A549 (cell line): ENCODE measurements around the gene GCLC. TPM values are rescaled to one million over a fixed set of nuclear protein-coding genes. Genes with fewer than 3 reads are reported as not detected.

ENCODE experiments used
- ATAC-seq, 2 experiments: fragments of 200-7000 bp in 1 of 2; fragments of >200 bp in 1 of 2; cut with Nextera tagmentation in 1 of 2; cut with Tn5 transposase in 1 of 2; 3 replicates each; pipeline versions ENCODE4 v1.8.0 to v1.9.1; 2018 to 2020; ENCODE audit warnings: mild to moderate bottlenecking in 1 of 2, moderate library complexity in 1 of 2
- CTCF ChIA-PET: fragments of 300-600 bp; sonication (Branson Sonifier 250); formaldehyde crosslinking; extraction: SDS; loops from one replicate; lab custom pipeline; 2021; ENCODE audit warnings: antibody characterized with exemption, inconsistent platforms; lab: Yijun Ruan, JAX
- POLR2A ChIA-PET: fragments of 350-600 bp; formaldehyde crosslinking; extraction: SDS; loops from one replicate; lab custom pipeline; 2021; ENCODE audit warnings: antibody characterized with exemption, inconsistent platforms; lab: Yijun Ruan, JAX
- DNase-seq, 2 experiments: peaks; one replicate each; pipeline versions ENCODE4 v3.0.0 to v3.0.0-alpha.2; 2011 to 2016; ENCODE audit warnings: low read depth in 1 of 2, low spot score in 1 of 2
- FAIRE-seq: peaks from 2 replicates; lab custom pipeline; 2011; peaks lifted over from hg19 to GRCh38; lab: Jason Lieb, UNC
- H3K27ac ChIP-seq, 2 experiments: fragments of >200 bp; sonication (Bioruptor Twin); formaldehyde crosslinking; 3 replicates each; pipeline ENCODE4 v1.5.1; 2016 to 2017
- H3K4me1 ChIP-seq: fragments of >200 bp; sonication (Bioruptor Twin); formaldehyde crosslinking; 3 replicates; pipeline ENCODE4 v1.6.1; 2016
- H3K4me2 ChIP-seq: fragments of >200 bp; sonication (Bioruptor Twin); formaldehyde crosslinking; 3 replicates; pipeline ENCODE4 v1.6.1; 2016
- H3K4me3 ChIP-seq: fragments of >200 bp; sonication (Bioruptor Twin); formaldehyde crosslinking; 3 replicates; pipeline ENCODE4 v1.5.1; 2016
- H3K9me3 ChIP-seq: fragments of >200 bp; sonication (Bioruptor Twin); formaldehyde crosslinking; 3 replicates; pipeline ENCODE4 v1.6.1; 2016
- BCL3 ChIP-seq: fragments of >200 bp; sonication (Bioruptor Twin); formaldehyde crosslinking; IDR thresholded peaks from 3 replicates; pipeline ENCODE4 v1.6.1; 2016
- BHLHE40 ChIP-seq: IDR thresholded peaks from 2 replicates; pipeline ENCODE4 v1.6.1; 2012; ENCODE audit warnings: low read depth, low read length, inconsistent platforms
- CHD2 ChIP-seq: fragments of 150-350 bp; IDR thresholded peaks from 2 replicates; pipeline ENCODE4 v1.6.1; 2014; ENCODE audit warnings: low read length; ENCODE audit not compliant: partially characterized antibody
- E2F6 ChIP-seq: IDR thresholded peaks from 2 replicates; pipeline ENCODE4 v1.6.1; 2012; ENCODE audit warnings: low read depth, borderline replicate concordance
- EHMT2 ChIP-seq: fragments of 200-600 bp; sonication (generic); IDR thresholded peaks from 2 replicates; pipeline ENCODE4 v1.6.1; 2016; ENCODE audit warnings: antibody characterized with exemption, low read depth, mild to moderate bottlenecking, moderate library complexity
- EP300 ChIP-seq, 2 experiments: fragments of >200 bp; sonication (Bioruptor Twin); formaldehyde crosslinking; IDR thresholded peaks; 2 replicates in 1 of 2; 3 replicates in 1 of 2; pipeline ENCODE4 v1.6.1; 2016 to 2017
- FOSB ChIP-seq: fragments of 250-450 bp; sonication (Bioruptor Pico); IDR thresholded peaks from 2 replicates; pipeline ENCODE4 v1.5.0; 2020; ENCODE audit warnings: mild to moderate bottlenecking, moderate library complexity
- FOXS1 ChIP-seq: fragments of 250-450 bp; sonication (Bioruptor Pico); IDR thresholded peaks from 2 replicates; pipeline ENCODE4 v1.5.0; 2020; ENCODE audit warnings: mild to moderate bottlenecking, moderate library complexity
- GATA3 ChIP-seq: IDR thresholded peaks from 2 replicates; pipeline ENCODE4 v1.6.1; 2012; ENCODE audit warnings: borderline replicate concordance
- HDAC2 ChIP-seq: fragments of 200-600 bp; sonication (generic); IDR thresholded peaks from 2 replicates; pipeline ENCODE4 v1.6.1; 2016
- HEYL ChIP-seq: fragments of 250-450 bp; sonication (Bioruptor Pico); IDR thresholded peaks from 2 replicates; pipeline ENCODE4 v1.8.0; 2021; ENCODE audit warnings: mild to moderate bottlenecking, moderate library complexity
- HOXB13 ChIP-seq: fragments of 250-450 bp; sonication (Bioruptor Pico); IDR thresholded peaks from 2 replicates; pipeline ENCODE4 v1.5.0; 2020; ENCODE audit warnings: low read depth, mild to moderate bottlenecking, moderate library complexity
- HOXB5 ChIP-seq: fragments of 250-450 bp; sonication (Bioruptor Pico); IDR thresholded peaks from 2 replicates; pipeline ENCODE4 v1.5.0; 2020; ENCODE audit warnings: mild to moderate bottlenecking, moderate library complexity
- MAFK ChIP-seq: fragments of 450-650 bp; IDR thresholded peaks from 2 replicates; pipeline ENCODE4 v1.6.1; 2014; ENCODE audit not compliant: partially characterized antibody
- MAZ ChIP-seq: fragments of 150-350 bp; IDR thresholded peaks from 2 replicates; pipeline ENCODE4 v1.6.1; 2014; ENCODE audit warnings: antibody characterized with exemption, low read depth, low read length, borderline replicate concordance
- MYC ChIP-seq: IDR thresholded peaks from 2 replicates; pipeline ENCODE4 v1.6.1; 2012; ENCODE audit warnings: mild to moderate bottlenecking, inconsistent platforms, low read length, improper control_type of control experiment, borderline replicate concordance
- NFE2L2 ChIP-seq: fragments of 150-350 bp; conservative IDR thresholded peaks from 2 replicates; pipeline ENCODE4 v1.6.1; 2014; ENCODE audit warnings: low read length
- PBX3 ChIP-seq: IDR thresholded peaks from 2 replicates; pipeline ENCODE4 v1.6.1; 2012
- POLR2A ChIP-seq: IDR thresholded peaks from 2 replicates; pipeline ENCODE4 v1.6.1; 2012; ENCODE audit warnings: mild to moderate bottlenecking, low read length
- RAD21 ChIP-seq, 2 experiments: fragments of >200 bp in 1 of 2; sonication (Bioruptor Twin) in 1 of 2; formaldehyde crosslinking in 1 of 2; IDR thresholded peaks in 1 of 2; conservative IDR thresholded peaks in 1 of 2; 2 replicates in 1 of 2; 3 replicates in 1 of 2; pipeline ENCODE4 v1.6.1; 2012 to 2018; ENCODE audit warnings: inconsistent platforms in 1 of 2
- RARB ChIP-seq: fragments of 250-450 bp; sonication (Bioruptor Pico); IDR thresholded peaks from 2 replicates; pipeline ENCODE4 v1.8.0; 2021; ENCODE audit warnings: mild to moderate bottlenecking, moderate library complexity
- RCOR1 ChIP-seq: fragments of 150-350 bp; IDR thresholded peaks from 2 replicates; pipeline ENCODE4 v1.6.1; 2014; ENCODE audit warnings: antibody characterized with exemption, low read length, low read depth
- RFX5 ChIP-seq: fragments of 450-650 bp; IDR thresholded peaks from 2 replicates; pipeline ENCODE4 v1.7.1; 2014; ENCODE audit warnings: antibody characterized with exemption, mild to moderate bottlenecking, moderate library complexity
- RNF2 ChIP-seq: fragments of 200-600 bp; sonication (generic); IDR thresholded peaks from 2 replicates; pipeline ENCODE4 v1.6.1; 2016; ENCODE audit warnings: low read depth, mild to moderate bottlenecking, antibody characterized with exemption, moderate library complexity, borderline replicate concordance
- SREBF2 ChIP-seq: fragments of 450-650 bp; IDR thresholded peaks from 2 replicates; pipeline ENCODE4 v1.6.1; 2014; ENCODE audit warnings: mild to moderate bottlenecking, moderate library complexity
- TFCP2L1 ChIP-seq: fragments of 250-450 bp; sonication (Bioruptor Pico); IDR thresholded peaks from 2 replicates; pipeline ENCODE4 v1.5.0; 2021; ENCODE audit warnings: mild to moderate bottlenecking
- ZC3H11A ChIP-seq: fragments of 450-650 bp; IDR thresholded peaks from 2 replicates; pipeline ENCODE4 v1.6.1; 2014; ENCODE audit warnings: antibody characterized with exemption, mild to moderate bottlenecking
- ZNF302 ChIP-seq: fragments of 250-450 bp; sonication (Bioruptor Pico); IDR thresholded peaks from 2 replicates; pipeline ENCODE4 v1.9.0; 2021; ENCODE audit warnings: inconsistent platforms, mild to moderate bottlenecking, moderate library complexity
- WGBS: methylation state at CpG from one replicate; pipeline ENCODE4 v1.1.6; 2017; ENCODE audit errors: missing lambda C conversion rate; 5-methylcytosine and 5-hydroxymethylcytosine counted together
- polyA plus RNA-seq, 4 experiments: library from polyadenylated mRNA; depleted of rRNA in 3 of 4; stranded (reverse); fragments of >200 nt; fragmentation: RNase III in 1 of 4; extraction: RNeasy Plus Mini Kit Qiagen cat#74134 plus additional on column Dnase treatment in 1 of 4; gene quantifications; 2 replicates in 3 of 4; 3 replicates in 1 of 4; pipeline ENCODE4 v1.2.3, GENCODE V29; 2011 to 2017

GCLC gene
- polyA plus RNA-seq, 2 of the 4 experiments (the other 2 are of a cell fraction), result 116 to 180 TPM

- H3K4me2 ChIP-seq, result peak overlapping the region; percentile 49
- DNase-seq, result no peak
- TF ChIP-seq NFE2L2 (no peak), FOSB (CRISPR knock-in tag) (no peak)
- TF ChIP-seq, all 56 proteins: peak for 0
Measured at GRCh38 chr6:53593001-53593488, 48.1 kb upstream of the GCLC start.

GRCh38 chr6:53591873-53592272 lies 47.0 kb upstream of the GCLC start:
- no peak overlapping the region for H3K27ac ChIP-seq
- H3K4me2 ChIP-seq, result no peak overlapping the region
- H3K9me3 ChIP-seq, result no peaks in the 10 kb centered on the region; the same call in 2 of the 3 replicates
- ChIA-PET POLR2A (no interaction called here), CTCF (interaction anchor here (1.2 kb wide), 1 partner anchor 60 kb away, joined by 4 read pairs; no protein-coding TSS in a partner anchor)
- no peak for TF ChIP-seq EHMT2
- TF ChIP-seq RFX5, result no peak
- TF ChIP-seq RNF2, result no peak
- FAIRE-seq (no peak), DNase-seq (no peak), ATAC-seq (no peak)
- peaks cover 14% of the 10 kb centered on the region; the same call in 2 of the 3 replicates for H3K4me1 ChIP-seq
- H3K4me3 ChIP-seq, result no peak overlapping the region

More at GRCh38 chr6:53593001-53593488, 48.1 kb upstream of the GCLC start:
- Histone ChIP-seq H3K4me3 (no peak overlapping the region), H3K9me3 (peaks cover 4% of the 10 kb centered on the region; the same call in 1 of the 3 replicates), H3K4me1 (peaks cover 14% of the 10 kb centered on the region; the same call in 2 of the 3 replicates), H3K27ac (peak overlapping the region; percentile 29 to 34; a peak in 3 of 6 replicates)
- no peak for FAIRE-seq
- ChIA-PET POLR2A (interaction anchor here (0.5 to 1.5 kb wide), 2 partner anchors 29 to 45 kb away, joined by 3 to 5 read pairs; no protein-coding TSS in a partner anchor), CTCF (interaction anchor here (1.2 to 1.9 kb wide), 2 partner anchors 58 kb away, joined by 4 to 8 read pairs; no protein-coding TSS in a partner anchor)
- 0 out of 6 replicates have a peak, but pooled peaks of 1 of the 2 experiments have one; percentile 35 for ATAC-seq
- WGBS, result 43% methylated on average over 2 of the region's 2 CpGs

GRCh38 chr6:53588816-53589509 lies 44.1 kb upstream of the GCLC start:
- FAIRE-seq (no peak), ATAC-seq (no peak), DNase-seq (no peak)
- Histone ChIP-seq H3K4me3 (no peak overlapping the region), H3K4me1 (peaks cover 13% of the 10 kb centered on the region; the same call in 2 of the 3 replicates), H3K4me2 (no peak overlapping the region), H3K27ac (no peak overlapping the region)
- CTCF ChIA-PET, result interaction anchor here (0.5 kb wide), 1 partner anchor 112 kb away, joined by 6 read pairs; no protein-coding TSS in a partner anchor
- WGBS, result 86% methylated on average over 3 of the region's 3 CpGs
- TF ChIP-seq HDAC2, result no peak
- no peak for TF ChIP-seq RNF2
- no peak for TF ChIP-seq HEYL
- TF ChIP-seq BHLHE40, result no peak
- TF ChIP-seq, all 56 proteins: peak for 0
- H3K9me3 ChIP-seq, result no peaks in the 10 kb centered on the region
- POLR2A ChIA-PET, result no interaction called here

- H3K4me1 ChIP-seq, result no peaks in the 10 kb centered on the region
- ATAC-seq (no peak), DNase-seq (no peak), FAIRE-seq (no peak)
- CTCF ChIA-PET, result no interaction called here
- H3K9me3 ChIP-seq, result no peaks in the 10 kb centered on the region
- POLR2A ChIA-PET, result interaction anchor here (0.5 kb wide), 1 partner anchor 21 kb away, joined by 3 read pairs; no protein-coding TSS in a partner anchor
- no peak overlapping the region for H3K4me2 ChIP-seq
- WGBS, result 95% methylated on average over 1 of the region's 1 CpG
- H3K27ac ChIP-seq, result no peak overlapping the region
- TF ChIP-seq POLR2A (no peak), MAZ (no peak), BCL3 (no peak), E2F6 (no peak), SREBF2 (no peak), FOXS1 (CRISPR knock-in tag) (no peak), ZC3H11A (no peak), HOXB5 (CRISPR knock-in tag) (no peak), TFCP2L1 (no peak), HOXB13 (CRISPR knock-in tag) (no peak), MYC (no peak), GATA3 (no peak), ZNF302 (no peak), RAD21 (conservative IDR thresholded peaks at IDR 0.05 in 1 of 2, IDR thresholded peaks at IDR 0.05 in 1 of 2) (no peak), EP300 (IDR thresholded peaks at IDR 0.05) (no peak), CHD2 (no peak), PBX3 (no peak), RCOR1 (no peak), MAFK (no peak), RARB (CRISPR knock-in tag) (no peak)
- no peak overlapping the region for H3K4me3 ChIP-seq
Measured at GRCh38 chr6:53587291-53587690, 42.4 kb upstream of the GCLC start.
